Stimulated activated CD4-positive, alpha-beta T cell treated with anti-CD3 and anti-CD28 coated beads, Interleukin-1b, Interleukin-23, amount 100 ng/mL, for 24 hours (primary cell): ENCODE results near the gene MIXL1.
"Not testable (repeated sequence)": the region's sequence is repeated elsewhere in the genome, so short reads cannot be mapped to it uniquely, and the experiment has no call there.

ENCODE experiments used
- DNase-seq, 4 experiments: peaks; one replicate each; pipeline ENCODE4 v3.0.0-alpha.2; 2020; ENCODE audit warnings: low read depth in 4 of 4, low spot score in 1 of 4

MIXL1 gene

GRCh38 chr1:226212545-226212944, 10.9 kb upstream of the MIXL1 start:
- no peak for DNase-seq

GRCh38 chr1:226215239-226215638, 8.2 kb upstream of the MIXL1 start:
- DNase-seq = no peak

- DNase-seq = no peak
Observed at GRCh38 chr1:226216056-226216455, 7.4 kb upstream of the MIXL1 start.

GRCh38 chr1:226217273-226217672, 6.2 kb upstream of the MIXL1 start:
- DNase-seq = no peak

- no peak for DNase-seq
Observed at GRCh38 chr1:226220473-226221189, 2.8 kb upstream of the MIXL1 start.

GRCh38 chr1:226222686-226223085, 778 bp upstream of the MIXL1 start:
- DNase-seq = no peak

- DNase-seq = no peak
Observed at GRCh38 chr1:226223786-226224244, 351 bp downstream of the MIXL1 start.

GRCh38 chr1:226226601-226227000, 3.1 kb downstream of the MIXL1 start:
- DNase-seq = no peak

- no peak for DNase-seq
Observed at GRCh38 chr1:226233293-226233692, 9.8 kb downstream of the MIXL1 start.

- DNase-seq = no peak
Observed at GRCh38 chr1:226233806-226234205, 10.3 kb downstream of the MIXL1 start.

- no peak for DNase-seq
Observed at GRCh38 chr1:226236826-226237225, 13.4 kb downstream of the MIXL1 start.

GRCh38 chr1:226239421-226239820, 16.0 kb downstream of the MIXL1 start:
- no peak for DNase-seq

GRCh38 chr1:226248091-226248490, 24.6 kb downstream of the MIXL1 start:
- no peak for DNase-seq

- no peak for DNase-seq
Observed at GRCh38 chr1:226248796-226249195, 25.3 kb downstream of the MIXL1 start.

- DNase-seq = no peak
Observed at GRCh38 chr1:226250511-226250910, 27.0 kb downstream of the MIXL1 start.

- not testable (repeated sequence) for DNase-seq
Observed at GRCh38 chr1:226252841-226253240, 29.4 kb downstream of the MIXL1 start.

GRCh38 chr1:226253933-226254332, 30.5 kb downstream of the MIXL1 start:
- no peak for DNase-seq

GRCh38 chr1:226255380-226255779, 31.9 kb downstream of the MIXL1 start:
- no peak for DNase-seq

- DNase-seq = no peak
Observed at GRCh38 chr1:226261818-226262217, 38.4 kb downstream of the MIXL1 start.

- DNase-seq = no peak
Observed at GRCh38 chr1:226268421-226269124, 45.1 kb downstream of the MIXL1 start.

- not testable (repeated sequence) for DNase-seq
Observed at GRCh38 chr1:226272233-226272902, 48.9 kb downstream of the MIXL1 start.

GRCh38 chr1:226274138-226274537, 50.7 kb downstream of the MIXL1 start:
- DNase-seq = no peak
